HG02852 (cell line): Measurements from ENCODE around the gene HLTF.
"Not testable (repeated sequence)": the region's sequence is repeated elsewhere in the genome, so short reads cannot be mapped to it uniquely, and the experiment has no call there.

Experiments used
- ATAC-seq: cut with Tn5 transposase; IDR thresholded peaks from one replicate; pipeline ENCODE4 v1.9.1; 2021; ENCODE audit warnings: mild to moderate bottlenecking, moderate library complexity; ENCODE audit not compliant: unreplicated experiment

HLTF gene

GRCh38 chr3:148992027-148992634 lies 94.2 kb downstream of the HLTF start:
- peak; percentile 30 for ATAC-seq

- peak; percentile 87 for ATAC-seq
Measured at GRCh38 chr3:148991219-148992026, 94.9 kb downstream of the HLTF start, which contains the start of gene GYG1. GYG1 (plus strand) TSS chr3:148991540; CDS start chr3:148991641, 101 bp downstream.

DNA sequence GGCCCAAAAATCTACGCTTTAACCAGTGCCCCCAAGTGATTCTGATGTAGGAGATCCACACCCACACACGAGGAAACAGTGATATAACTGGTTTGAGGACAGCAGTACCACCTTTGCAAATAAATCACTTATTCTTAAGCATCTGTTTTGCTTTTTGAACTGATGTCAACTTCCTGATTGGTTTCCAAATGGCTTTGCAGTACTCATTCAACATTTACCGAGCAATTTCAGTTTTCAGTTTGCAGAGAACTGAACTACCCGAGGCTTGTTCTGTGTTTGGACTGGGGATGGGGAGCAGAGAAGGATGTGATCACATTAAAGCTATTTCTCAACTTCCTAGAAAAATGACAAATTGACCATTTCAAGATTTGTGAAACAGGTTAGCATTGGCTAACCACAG lies 96.1 kb downstream of the HLTF start:
- ATAC-seq: peak; percentile 13

- not testable (repeated sequence) for ATAC-seq
Measured at GRCh38 chr3:148987551-148987950, 98.8 kb downstream of the HLTF start.

- no peak for ATAC-seq
Measured at GRCh38 chr3:148981273-148981672, 105.1 kb downstream of the HLTF start.
